Heart right ventricle (tissue), 16 donors: ENCODE data around the gene CACTIN. TPM values are rescaled to one million over a fixed set of nuclear protein-coding genes. Genes with fewer than 3 reads are reported as not detected.

Source experiments
- ATAC-seq, 8 donors: fragments of 200-7000 bp; cut with Tn5 transposase; one replicate each; pipeline ENCODE4 v1.9.1; 2020; ENCODE audit warnings: mild to moderate bottlenecking in 8 of 8, moderate library complexity in 8 of 8, moderate number of reproducible peaks in 1 of 8
- DNase-seq, 2 donors: peaks; one replicate each; pipeline ENCODE4 v3.0.0-alpha.2; 2020
- H3K27ac ChIP-seq, 10 donors: fragments of 200-600 bp; sonication (generic) in 2 of 10; one replicate each; pipeline versions ENCODE4 v1.5.0 to v1.8.0; 2020 to 2022; ENCODE audit warnings: mild to moderate bottlenecking in 3 of 10
- H3K27me3 ChIP-seq, 7 donors: fragments of 200-600 bp; one replicate each; pipeline ENCODE4 v1.8.0; 2021 to 2022; ENCODE audit warnings: mild to moderate bottlenecking in 2 of 7
- H3K36me3 ChIP-seq, 9 donors: fragments of 200-600 bp; sonication (generic) in 1 of 9; one replicate each; pipeline versions ENCODE4 v1.5.0 to v1.8.0; 2020 to 2022; ENCODE audit warnings: mild to moderate bottlenecking in 2 of 9
- H3K4me1 ChIP-seq, 9 donors: fragments of 200-600 bp; sonication (generic) in 1 of 9; one replicate each; pipeline versions ENCODE4 v1.5.0 to v1.8.0; 2020 to 2022; ENCODE audit warnings: mild to moderate bottlenecking in 4 of 9
- H3K4me3 ChIP-seq, 10 donors: fragments of 200-600 bp; sonication (generic) in 2 of 10; one replicate each; pipeline versions ENCODE4 v1.5.0 to v1.8.0; 2020 to 2022; ENCODE audit warnings: mild to moderate bottlenecking in 7 of 10, moderate library complexity in 2 of 10
- H3K9me3 ChIP-seq, 11 donors: fragments of 200-600 bp in 10 of 11; sonication (generic) in 2 of 11; one replicate each; pipeline versions ENCODE4 v1.5.0 to v1.8.0; 2013 to 2022; ENCODE audit warnings: mild to moderate bottlenecking in 2 of 11, control low read depth in 1 of 11, moderate library complexity in 1 of 11
- WGBS, 2 donors: extraction: QIAGEN DNeasy Blood & Tissue Kit; methylation state at CpG; one replicate each; pipeline ENCODE4 v1.1.7; 2013; ENCODE audit warnings: inconsistent platforms in 1 of 2; 5-methylcytosine and 5-hydroxymethylcytosine counted together
- intact Hi-C, 10 donors: fragments of 100-400 bp; cut with DNase I; formaldehyde crosslinking; loops; one replicate each; pipeline versions ENCODE4 v1.11.1 to v1.14.2; 2022
- polyA plus RNA-seq, 2 donors: library from polyadenylated mRNA; stranded (reverse); fragments of 200-250 nt; gene quantifications; one replicate each; pipeline ENCODE4 v1.2.3, GENCODE V29; 2013
- total RNA-seq, 10 donors: library from RNA; stranded (reverse); fragmentation: NEBNext Ultra II Directional in 3 of 10; extraction: Animal tissue kit (Norgen Biotek cat#: 25700) in 3 of 10; gene quantifications; one replicate each; pipeline versions ENCODE4 v1.2.1 to v1.2.4, GENCODE V29; 2021 to 2023
- TF ChIP-seq, protein P1 (sequence below), 9 donors: fragments of 200-600 bp; sonication (generic) in 2 of 9; IDR thresholded peaks; one replicate each; pipeline versions ENCODE4 v1.5.0 to v1.8.0; 2021 to 2022; ENCODE audit warnings: antibody characterized with exemption in 9 of 9, mild to moderate bottlenecking in 5 of 9, moderate library complexity in 1 of 9
- donor health status: Arrhythmogenic right ventricular cardiomyopathy.
- donor health status: ischemic (EF 13 %, LVEDD 7.1; RV severe dilation, severe dysfunction).
- donor health status: healthy with polysubstance abuse.
- donor health status: DM: no; HTN: yes; CAD: no.
- donor health status: DM: no; HTN: no; CAD: no.
- donor health status: ischemic (EF 25% LVEDD 6.9; RV normal size, moderate dysfunction).
- donor health status: ischemic (EF 25% LVEDD 5.7; RV mildly dilated, moderate dysfunction).
- donor health status: healthy.
- donor health status: DM: yes; HTN: yes; CAD: no.
- donor health status: Ischemic cardiomyopathy.
- donor health status: ischemic (EF 35%, LVEDD 5.7; RV mildly dilated, moderate dysfunction).
- donor health status: nonischemic (EF 11% LVEDD 7.7; RV severe dilation, severe dysfunction).
- donor health status: DM: yes; HTN: yes; CAD: no.
- donor health status: PGD.
- donor health status: ischemic (EF 29% LVEDD 5.4; RV normal size, mild dysfunction).
- donor health status: nonischemic (EF 23%, LVEDD 6.1; RV moderate dilation, normal function).

The CACTIN gene
- total and polyA plus RNA-seq, 12 donors, result 9.7 to 17.6 (median 12.7) TPM

DNA sequence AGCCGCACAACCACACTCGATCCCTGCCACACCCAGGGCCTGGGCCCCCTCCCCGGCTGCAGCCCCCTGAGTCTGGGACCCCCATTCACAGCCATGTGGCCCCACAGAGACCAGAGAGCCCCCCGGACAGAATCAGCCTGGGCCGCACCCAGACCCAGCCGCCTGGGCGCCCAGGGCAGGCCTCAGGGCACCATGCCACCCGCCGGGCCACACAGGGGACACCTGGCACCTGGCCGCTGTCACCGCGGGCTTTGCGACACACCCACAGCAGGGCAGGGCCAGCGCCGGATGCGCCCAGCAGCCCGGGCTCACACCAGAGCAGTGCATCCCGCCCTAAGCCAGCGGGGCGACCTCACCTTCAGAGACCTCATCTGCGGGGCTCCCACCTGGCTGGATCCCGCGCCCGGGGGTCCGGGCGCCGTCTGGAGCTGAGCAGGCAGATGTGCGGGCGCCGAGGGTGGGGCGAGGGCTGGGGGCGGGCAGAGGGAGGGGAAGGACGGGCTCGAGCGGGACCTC is 20.4 kb downstream of the CACTIN start:
- Histone ChIP-seq H3K4me1 (peaks cover 10 to 73% (median 51%) of the 10 kb centered on the region in 9 donors), H3K36me3 (peaks cover 0 to 11% (median 2%) of the 10 kb centered on the region in 9 donors), H3K27ac (peak overlapping the region; percentile 85 to 95 (median 91)), H3K9me3 (no peaks in the 10 kb centered on the region), H3K4me3 (peak overlapping the region; percentile 37 to 67 (median 60)), H3K27me3 (peaks cover 0 to 28% (median 5%) of the 10 kb centered on the region in 7 donors)
- 12% methylated on average over 35 of the region's 35 CpGs for WGBS, 2 donors
- intact Hi-C loops, result no loop called here
- TF ChIP-seq, protein P1, sequence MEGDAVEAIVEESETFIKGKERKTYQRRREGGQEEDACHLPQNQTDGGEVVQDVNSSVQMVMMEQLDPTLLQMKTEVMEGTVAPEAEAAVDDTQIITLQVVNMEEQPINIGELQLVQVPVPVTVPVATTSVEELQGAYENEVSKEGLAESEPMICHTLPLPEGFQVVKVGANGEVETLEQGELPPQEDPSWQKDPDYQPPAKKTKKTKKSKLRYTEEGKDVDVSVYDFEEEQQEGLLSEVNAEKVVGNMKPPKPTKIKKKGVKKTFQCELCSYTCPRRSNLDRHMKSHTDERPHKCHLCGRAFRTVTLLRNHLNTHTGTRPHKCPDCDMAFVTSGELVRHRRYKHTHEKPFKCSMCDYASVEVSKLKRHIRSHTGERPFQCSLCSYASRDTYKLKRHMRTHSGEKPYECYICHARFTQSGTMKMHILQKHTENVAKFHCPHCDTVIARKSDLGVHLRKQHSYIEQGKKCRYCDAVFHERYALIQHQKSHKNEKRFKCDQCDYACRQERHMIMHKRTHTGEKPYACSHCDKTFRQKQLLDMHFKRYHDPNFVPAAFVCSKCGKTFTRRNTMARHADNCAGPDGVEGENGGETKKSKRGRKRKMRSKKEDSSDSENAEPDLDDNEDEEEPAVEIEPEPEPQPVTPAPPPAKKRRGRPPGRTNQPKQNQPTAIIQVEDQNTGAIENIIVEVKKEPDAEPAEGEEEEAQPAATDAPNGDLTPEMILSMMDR (IDR thresholded peaks at IDR 0.05), result no peak
- peak in 3 of 8 donors; percentile 15 to 26 (median 25) for ATAC-seq
- no peak for DNase-seq

DNA sequence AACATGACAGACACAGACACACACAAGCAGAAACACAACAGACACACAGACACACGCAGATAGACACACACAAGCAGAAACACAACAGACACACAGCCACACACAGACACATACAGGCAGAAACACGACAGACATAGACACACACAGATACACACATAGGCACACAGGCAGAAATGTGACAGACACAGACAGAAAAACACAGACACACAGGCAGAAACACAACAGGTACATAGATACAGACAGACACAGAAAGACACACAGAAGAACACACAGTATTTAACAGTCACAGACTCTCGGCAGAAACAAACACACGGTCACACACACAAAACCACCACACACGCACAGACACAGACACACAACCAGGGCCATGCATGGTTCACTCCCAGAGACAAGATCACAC is 20.8 kb downstream of the CACTIN start:
- Histone ChIP-seq H3K27ac (peak overlapping the region; percentile 85 to 95 (median 91)), H3K36me3 (peaks cover 0 to 6% (median 0%) of the 10 kb centered on the region in 9 donors), H3K27me3 (peaks cover 0 to 28% (median 5%) of the 10 kb centered on the region in 7 donors), H3K9me3 (no peaks in the 10 kb centered on the region), H3K4me1 (peaks cover 10 to 73% (median 51%) of the 10 kb centered on the region in 9 donors), H3K4me3 (peak overlapping the region; percentile 37 to 67 (median 60))
- intact Hi-C loops, result no loop called here
- TF ChIP-seq, protein P1 (IDR thresholded peaks at IDR 0.05), result no peak
- no peak for DNase-seq
- WGBS, 2 donors, result 41 to 57% methylated on average over 5 of the region's 5 CpGs
- no peak for ATAC-seq

DNA sequence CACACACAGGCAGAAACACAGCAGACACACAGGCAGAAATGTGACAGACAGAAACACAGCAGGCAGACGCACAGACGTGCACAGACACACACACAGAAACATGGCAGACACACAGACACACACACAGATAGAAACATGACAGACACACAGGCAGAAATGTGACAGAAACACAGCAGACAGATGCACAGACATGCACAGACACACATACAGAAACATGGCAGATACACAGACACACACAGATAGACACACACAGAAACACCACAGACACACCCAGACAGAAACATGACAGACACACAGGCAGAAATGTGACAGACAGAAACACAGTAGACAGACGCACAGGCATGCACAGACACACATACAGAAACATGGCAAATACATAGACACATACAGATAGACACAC is 21.2 kb downstream of the CACTIN start:
- no peak for DNase-seq

DNA sequence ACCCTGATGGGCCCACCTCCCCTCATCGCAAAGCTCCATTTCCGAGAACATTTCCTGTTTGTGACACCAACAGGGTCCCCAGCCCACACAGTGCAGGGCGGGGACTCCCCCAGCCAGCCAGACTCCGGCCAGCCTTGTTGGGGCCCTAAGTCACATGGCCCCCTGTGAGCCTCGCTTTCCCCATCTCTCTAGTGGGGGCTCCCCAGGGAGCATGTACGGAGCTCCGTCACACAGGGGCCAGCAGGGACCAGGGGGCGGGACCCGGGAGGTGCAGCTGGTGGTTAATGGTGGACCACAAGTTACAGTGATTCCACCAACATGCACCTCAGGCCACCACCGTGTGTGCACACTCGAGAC is 21.6 kb downstream of the CACTIN start:
- H3K4me3 ChIP-seq, result peak overlapping the region in 9 of 10 donors; percentile 10 to 67 (median 60)
- no peaks in the 10 kb centered on the region for H3K36me3 ChIP-seq
- H3K9me3 ChIP-seq, result no peaks in the 10 kb centered on the region
- no peak for DNase-seq
- no peak for ATAC-seq
- peaks cover 0 to 28% (median 5%) of the 10 kb centered on the region in 7 donors for H3K27me3 ChIP-seq
- intact Hi-C loops, result no loop called here
- WGBS, 2 donors, result 38 to 54% methylated on average over 11 of the region's 11 CpGs
- H3K27ac ChIP-seq, result peak overlapping the region in 9 of 10 donors; percentile 20 to 92 (median 31)
- H3K4me1 ChIP-seq, result peaks cover 10 to 65% (median 48%) of the 10 kb centered on the region in 9 donors
- TF ChIP-seq, protein P1 (IDR thresholded peaks at IDR 0.05), result no peak

More for the DNA sequence above, 21.2 kb downstream of the CACTIN start:
- intact Hi-C loops, result no loop called here
- Histone ChIP-seq H3K27ac (peak overlapping the region in 8 of 10 donors; percentile 21 to 95 (median 68)), H3K9me3 (no peaks in the 10 kb centered on the region), H3K4me3 (peak overlapping the region in 9 of 10 donors; percentile 54 to 67 (median 60)), H3K4me1 (peaks cover 10 to 69% (median 51%) of the 10 kb centered on the region in 9 donors), H3K36me3 (peaks cover 0 to 2% (median 0%) of the 10 kb centered on the region in 9 donors), H3K27me3 (peaks cover 0 to 28% (median 5%) of the 10 kb centered on the region in 7 donors)
- TF ChIP-seq, protein P1 (IDR thresholded peaks at IDR 0.05), result no peak
- 54 to 62% methylated on average over 3 of the region's 3 CpGs for WGBS, 2 donors
- no peak for ATAC-seq
